Suprapubic skin (tissue), 4 donors: ENCODE data around the gene SEMA3G. TPM values are rescaled to one million over a fixed set of nuclear protein-coding genes. Genes with fewer than 3 reads are reported as not detected.

Experiments
- DNase-seq, 2 donors: peaks; one replicate each; pipeline ENCODE4 v3.0.0-alpha.2; 2019; ENCODE audit warnings: low spot score in 2 of 2
- H3K27ac ChIP-seq: fragments of 200-600 bp; sonication (generic); one replicate; pipeline ENCODE4 v1.5.1; 2019
- H3K27me3 ChIP-seq: fragments of 200-600 bp; sonication (generic); one replicate; pipeline ENCODE4 v1.5.1; 2019
- H3K36me3 ChIP-seq: fragments of 200-600 bp; sonication (generic); one replicate; pipeline ENCODE4 v1.5.1; 2019
- H3K4me1 ChIP-seq: fragments of 200-600 bp; sonication (generic); one replicate; pipeline ENCODE4 v1.5.1; 2019
- H3K4me3 ChIP-seq: fragments of 200-600 bp; sonication (generic); one replicate; pipeline ENCODE4 v1.5.1; 2019; ENCODE audit warnings: mild to moderate bottlenecking
- H3K9me3 ChIP-seq: fragments of 200-600 bp; sonication (generic); one replicate; pipeline ENCODE4 v1.5.1; 2019
- CTCF ChIP-seq, 2 donors: fragments of 200-600 bp in 1 of 2; fragments of 450-650 bp in 1 of 2; sonication (generic) in 1 of 2; IDR thresholded peaks; one replicate each; pipeline ENCODE4 v1.5.1; 2016 to 2019; ENCODE audit warnings: antibody characterized with exemption in 2 of 2, mild to moderate bottlenecking in 1 of 2, moderate library complexity in 1 of 2
- EP300 ChIP-seq: sonication (generic); formaldehyde crosslinking; IDR thresholded peaks from one replicate; pipeline ENCODE4 v1.6.1; 2017; ENCODE audit warnings: antibody characterized with exemption
- POLR2A ChIP-seq, 2 donors: fragments of 450-650 bp; IDR thresholded peaks; one replicate each; pipeline ENCODE4 v1.6.1; 2017; ENCODE audit warnings: antibody characterized with exemption in 2 of 2, mild to moderate bottlenecking in 2 of 2, moderate library complexity in 2 of 2
- POLR2AphosphoS5 ChIP-seq, 3 donors: sonication (generic); formaldehyde crosslinking; IDR thresholded peaks; one replicate each; pipeline ENCODE4 v1.6.1; 2017; ENCODE audit warnings: antibody characterized with exemption in 3 of 3
- WGBS: methylation state at CpG from one replicate; pipeline ENCODE4 v1.1.5; 2018; 5-methylcytosine and 5-hydroxymethylcytosine counted together
- total RNA-seq, 4 donors: library from RNA; depleted of rRNA; stranded (reverse); fragments of >200 nt; gene quantifications; one replicate each; pipeline ENCODE4 v1.1.0, GENCODE V29; 2016

The SEMA3G gene
- total RNA-seq, 4 donors from 2014 or later = 14.4 to 44.0 (median 26.5) TPM

- WGBS = 84% methylated on average over 18 of the region's 24 CpGs
- TF ChIP-seq POLR2A (IDR thresholded peaks at IDR 0.05) = no peak
- no peak for TF ChIP-seq POLR2AphosphoS5 (IDR thresholded peaks at IDR 0.05)
- no peak for TF ChIP-seq EP300
- no peak for TF ChIP-seq CTCF (IDR thresholded peaks at IDR 0.05)
- peaks cover 31% of the 10 kb centered on the region for H3K4me1 ChIP-seq
- no peaks in the 10 kb centered on the region for H3K27me3 ChIP-seq
- no peak for DNase-seq
- H3K27ac ChIP-seq = no peak overlapping the region
- no peaks in the 10 kb centered on the region for H3K36me3 ChIP-seq
- no peak overlapping the region for H3K4me3 ChIP-seq
- no peaks in the 10 kb centered on the region for H3K9me3 ChIP-seq
Observed at GRCh38 chr3:52451237-52452083, 6.6 kb upstream of the SEMA3G start.

DNA sequence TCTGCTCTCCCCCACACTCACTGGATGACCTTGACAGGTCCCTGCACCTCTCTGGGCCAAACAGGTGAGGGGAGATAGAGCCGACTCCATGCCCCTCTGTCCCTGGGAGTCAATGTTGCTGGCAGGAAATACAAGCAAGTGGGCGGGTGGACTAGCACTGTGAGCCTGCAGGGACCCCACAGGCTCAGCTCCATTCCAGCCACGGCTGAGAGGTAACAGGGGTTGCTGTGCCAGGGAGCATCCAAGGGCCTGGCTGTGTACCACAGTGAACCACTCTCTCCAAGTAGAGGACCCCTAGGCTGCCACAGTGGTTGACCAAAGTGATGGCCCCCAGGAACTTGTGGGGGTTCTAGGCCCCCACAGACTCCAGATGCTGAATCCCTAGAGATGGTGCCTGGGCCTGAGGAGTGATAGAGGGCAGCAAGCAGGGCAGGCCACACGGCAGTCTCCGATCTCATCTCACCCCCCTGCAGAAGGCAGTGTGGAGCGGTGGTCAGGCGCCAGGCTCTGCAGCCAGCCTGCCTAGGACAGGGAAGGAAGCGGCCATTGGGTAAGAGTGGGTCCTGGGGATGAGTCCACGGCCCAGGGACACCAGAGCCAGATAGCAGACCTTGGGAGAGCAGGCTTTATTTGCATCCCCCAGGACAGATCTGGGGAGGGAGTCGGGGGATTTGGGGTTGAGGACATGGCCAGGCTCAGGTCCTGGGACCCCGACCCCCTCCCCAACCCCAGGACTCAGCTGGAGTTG lies 5.8 kb upstream of the SEMA3G start:
- H3K27ac ChIP-seq = no peak overlapping the region
- WGBS = 79% methylated on average over 6 of the region's 11 CpGs
- no peak for DNase-seq

GRCh38 chr3:52447512-52448355 lies 2.8 kb upstream of the SEMA3G start:
- H3K36me3 ChIP-seq = no peaks in the 10 kb centered on the region
- no peak for TF ChIP-seq CTCF (IDR thresholded peaks at IDR 0.05)
- no peak for TF ChIP-seq EP300
- no peak for TF ChIP-seq POLR2A (IDR thresholded peaks at IDR 0.05)
- no peak for TF ChIP-seq POLR2AphosphoS5 (IDR thresholded peaks at IDR 0.05)
- H3K4me3 ChIP-seq = no peak overlapping the region
- no peak for DNase-seq
- H3K27me3 ChIP-seq = no peaks in the 10 kb centered on the region
- H3K27ac ChIP-seq = no peak overlapping the region
- 80% methylated on average over 12 of the region's 12 CpGs for WGBS
- H3K4me1 ChIP-seq = peaks cover 24% of the 10 kb centered on the region
- no peaks in the 10 kb centered on the region for H3K9me3 ChIP-seq

More for the DNA sequence above, 5.8 kb upstream of the SEMA3G start:
- no peaks in the 10 kb centered on the region for H3K36me3 ChIP-seq
- H3K4me1 ChIP-seq = peaks cover 25% of the 10 kb centered on the region
- no peaks in the 10 kb centered on the region for H3K27me3 ChIP-seq
- H3K4me3 ChIP-seq = no peak overlapping the region
- H3K9me3 ChIP-seq = no peaks in the 10 kb centered on the region
- TF ChIP-seq POLR2AphosphoS5 (IDR thresholded peaks at IDR 0.05) (no peak), POLR2A (IDR thresholded peaks at IDR 0.05) (no peak), EP300 (no peak), CTCF (IDR thresholded peaks at IDR 0.05) (no peak)

DNA sequence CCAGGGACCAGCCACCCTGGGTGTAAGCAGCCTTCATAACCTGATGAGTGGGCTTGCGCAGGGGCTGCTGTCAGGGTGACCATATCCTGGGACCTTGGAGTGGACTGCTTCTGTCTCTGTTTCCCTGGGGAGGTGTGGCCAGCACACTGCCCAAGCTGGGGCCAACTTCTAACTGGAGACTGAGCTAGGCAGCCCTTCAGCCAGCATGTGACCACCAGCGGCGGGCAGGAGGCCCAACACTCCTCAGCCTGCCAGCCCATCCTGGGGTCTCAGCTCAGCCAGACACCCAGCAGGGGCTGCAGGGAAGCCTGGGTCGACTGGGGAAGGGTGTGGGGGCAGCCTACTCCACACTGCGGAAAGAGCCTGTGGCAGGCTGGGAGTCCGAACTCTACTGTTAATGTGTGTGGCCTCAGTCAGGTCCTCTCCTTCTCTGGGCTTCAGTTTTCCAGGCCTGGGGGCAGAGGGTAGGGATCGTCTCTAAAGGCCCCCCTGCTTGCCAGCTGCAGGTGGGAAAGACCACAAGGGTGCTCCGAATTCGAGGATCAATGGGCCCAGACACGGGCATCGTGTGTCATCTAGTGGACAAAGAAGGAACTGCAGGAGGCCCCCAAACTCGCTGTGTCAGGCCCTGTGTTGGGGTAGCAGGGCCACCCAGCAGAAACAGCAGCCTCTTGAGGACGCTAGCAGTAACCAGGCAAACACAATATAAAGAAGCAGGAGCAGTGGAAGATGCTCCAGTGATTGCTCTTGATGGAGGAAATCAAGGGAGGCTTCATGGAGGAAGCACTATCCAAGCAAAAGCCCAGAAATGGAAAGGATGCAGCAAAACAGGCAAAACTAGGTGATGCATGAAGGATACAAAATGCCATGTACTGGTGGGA lies 2.0 kb upstream of the SEMA3G start:
- H3K27ac ChIP-seq = no peak overlapping the region
- TF ChIP-seq POLR2AphosphoS5 (IDR thresholded peaks at IDR 0.05) (no peak), CTCF (IDR thresholded peaks at IDR 0.05) (peak; percentile 98 to 99)

More for the DNA sequence above, 2.0 kb upstream of the SEMA3G start:
- 26% methylated on average over 11 of the region's 13 CpGs for WGBS
- Histone ChIP-seq H3K27me3 (no peaks in the 10 kb centered on the region), H3K9me3 (no peaks in the 10 kb centered on the region), H3K4me1 (peaks cover 25% of the 10 kb centered on the region), H3K4me3 (no peak overlapping the region), H3K36me3 (no peaks in the 10 kb centered on the region)
- DNase-seq = peak in 1 of 2 donors; percentile 78
